ENCODE results near the gene RXRB.

The RXRB gene

DNA sequence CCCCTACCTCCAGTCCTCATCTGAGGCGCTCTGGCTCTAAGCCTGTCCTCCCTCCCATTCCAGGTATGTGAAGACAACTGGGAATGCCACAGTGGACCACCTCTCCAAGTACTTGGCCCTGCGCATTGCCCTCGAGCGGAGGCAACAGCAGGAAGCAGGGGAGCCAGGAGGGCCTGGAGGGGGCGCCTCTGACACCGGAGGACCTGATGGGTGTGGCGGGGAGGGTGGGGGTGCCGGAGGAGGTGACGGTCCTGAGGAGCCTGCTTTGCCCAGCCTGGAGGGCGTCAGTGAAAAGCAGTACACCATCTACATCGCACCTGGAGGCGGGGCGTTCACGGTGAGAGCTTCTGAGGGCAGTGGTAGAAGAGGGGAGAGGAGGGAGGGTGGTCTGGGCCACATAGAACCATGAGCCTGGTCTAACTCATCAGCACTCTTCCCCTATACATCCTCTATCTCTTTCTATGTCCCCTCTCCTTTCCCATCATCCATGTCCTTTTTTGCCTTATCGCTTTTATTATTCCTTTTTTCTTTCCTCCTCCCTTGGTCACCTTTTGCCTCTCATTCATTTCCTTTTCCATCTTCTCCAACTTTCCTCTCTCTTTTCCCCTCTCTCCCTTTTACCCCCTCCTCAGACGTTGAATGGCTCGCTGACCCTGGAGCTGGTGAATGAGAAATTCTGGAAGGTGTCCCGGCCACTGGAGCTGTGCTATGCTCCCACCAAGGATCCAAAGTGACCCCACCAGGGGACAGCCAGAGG, 11.4 kb upstream of the RXRB start:
- no peak for DNase-seq

DNA sequence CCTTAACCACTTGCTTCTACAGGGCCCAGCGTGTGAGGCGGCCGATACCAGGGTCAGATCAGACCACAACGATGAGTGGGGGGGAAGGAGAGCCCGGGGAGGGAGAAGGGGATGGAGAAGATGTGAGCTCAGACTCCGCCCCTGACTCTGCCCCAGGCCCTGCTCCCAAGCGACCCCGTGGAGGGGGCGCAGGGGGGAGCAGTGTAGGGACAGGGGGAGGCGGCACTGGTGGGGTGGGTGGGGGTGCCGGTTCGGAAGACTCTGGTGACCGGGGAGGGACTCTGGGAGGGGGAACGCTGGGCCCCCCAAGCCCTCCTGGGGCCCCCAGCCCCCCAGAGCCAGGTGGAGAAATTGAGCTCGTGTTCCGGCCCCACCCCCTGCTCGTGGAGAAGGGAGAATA, 10.7 kb upstream of the RXRB start:
- DNase-seq = no peak

DNA sequence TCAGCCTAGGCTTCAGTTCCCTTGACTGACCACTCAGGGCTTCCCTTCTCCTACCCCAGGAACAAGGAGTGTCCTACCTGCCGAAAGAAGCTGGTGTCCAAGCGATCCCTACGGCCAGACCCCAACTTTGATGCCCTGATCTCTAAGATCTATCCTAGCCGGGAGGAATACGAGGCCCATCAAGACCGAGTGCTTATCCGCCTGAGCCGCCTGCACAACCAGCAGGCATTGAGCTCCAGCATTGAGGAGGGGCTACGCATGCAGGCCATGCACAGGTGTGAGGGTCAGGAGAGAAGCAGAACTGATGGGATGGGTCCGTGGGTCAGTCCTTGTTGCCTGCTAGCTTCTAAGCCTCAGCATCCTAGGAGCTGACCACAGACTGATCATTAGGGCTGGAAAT, 9.4 kb upstream of the RXRB start:
- DNase-seq = no peak

DNA sequence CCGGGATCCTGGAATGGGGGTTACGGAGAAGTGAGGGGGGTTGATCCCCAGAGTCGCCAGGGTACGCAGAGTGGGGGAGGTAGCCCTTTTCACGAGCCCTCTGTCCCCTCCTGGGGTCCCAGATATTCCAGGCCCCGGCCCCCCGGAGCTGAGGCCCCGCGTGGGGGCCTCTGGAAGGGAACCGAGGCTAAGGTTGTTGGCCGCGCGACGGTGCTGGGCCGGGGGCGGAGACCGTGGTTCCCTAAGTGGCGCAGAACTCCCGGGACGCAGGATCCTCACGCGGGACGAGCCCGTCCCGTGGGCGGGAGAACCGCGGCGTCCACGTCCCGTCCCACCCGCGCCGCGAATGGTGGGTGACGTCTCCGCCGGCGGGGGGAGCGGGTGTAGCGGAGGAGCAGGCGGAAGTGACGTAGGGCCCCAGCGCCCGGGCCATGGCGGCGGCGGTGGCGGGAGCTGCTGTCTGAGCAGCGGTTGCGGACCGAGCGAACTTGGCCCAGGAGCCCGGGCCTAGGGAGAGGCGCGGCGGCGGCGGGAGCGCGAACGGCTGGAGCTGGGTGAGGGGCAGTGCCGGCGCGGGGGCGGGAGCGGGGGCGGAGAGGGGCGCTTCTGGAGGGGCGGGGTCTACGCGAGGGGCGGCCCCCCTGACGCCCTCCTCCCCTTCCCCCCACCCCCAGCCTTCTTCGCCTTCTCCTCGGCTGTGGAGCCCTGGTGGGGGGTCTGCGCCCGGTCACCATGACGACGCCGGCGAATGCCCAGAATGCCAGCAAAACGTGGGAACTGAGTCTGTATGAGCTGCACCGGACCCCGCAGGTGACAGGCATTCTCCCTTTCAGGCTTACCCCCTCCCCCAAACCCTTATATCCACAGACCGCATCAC, 7.9 kb upstream of the RXRB start, which contains the start of gene RING1:
RING1 (plus strand) TSS at position 410 of the 877 bp plus-strand sequence; CDS start at position 733, 323 bp downstream.
- DNase-seq = peak; percentile 86

DNA sequence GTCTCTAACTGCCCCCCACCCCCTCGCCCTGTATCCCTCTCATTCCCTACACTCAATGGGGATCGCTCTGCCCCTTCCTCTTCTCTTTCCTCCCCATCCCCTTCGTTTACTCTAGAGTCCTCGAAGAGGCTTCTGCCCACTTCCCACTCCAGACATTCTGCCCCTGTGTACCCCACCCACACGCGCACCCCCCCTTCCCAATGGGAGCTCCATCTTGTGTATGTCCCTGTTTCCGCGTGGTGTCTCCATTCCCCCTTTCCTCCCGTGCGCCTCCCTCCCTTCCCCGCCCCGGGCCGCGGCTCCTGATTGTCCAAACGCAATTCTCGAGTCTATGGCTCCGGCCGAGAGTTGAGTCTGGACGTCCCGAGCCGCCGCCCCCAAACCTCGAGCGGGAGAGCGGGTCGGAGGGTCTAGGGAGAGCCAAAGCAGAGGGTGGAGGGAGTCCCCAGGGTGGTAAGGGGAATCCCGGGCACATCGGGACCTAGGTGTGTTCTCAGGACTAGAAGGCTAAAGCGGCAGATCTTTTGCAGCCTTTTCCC, 7.2 kb upstream of the RXRB start:
- DNase-seq = no peak

DNA sequence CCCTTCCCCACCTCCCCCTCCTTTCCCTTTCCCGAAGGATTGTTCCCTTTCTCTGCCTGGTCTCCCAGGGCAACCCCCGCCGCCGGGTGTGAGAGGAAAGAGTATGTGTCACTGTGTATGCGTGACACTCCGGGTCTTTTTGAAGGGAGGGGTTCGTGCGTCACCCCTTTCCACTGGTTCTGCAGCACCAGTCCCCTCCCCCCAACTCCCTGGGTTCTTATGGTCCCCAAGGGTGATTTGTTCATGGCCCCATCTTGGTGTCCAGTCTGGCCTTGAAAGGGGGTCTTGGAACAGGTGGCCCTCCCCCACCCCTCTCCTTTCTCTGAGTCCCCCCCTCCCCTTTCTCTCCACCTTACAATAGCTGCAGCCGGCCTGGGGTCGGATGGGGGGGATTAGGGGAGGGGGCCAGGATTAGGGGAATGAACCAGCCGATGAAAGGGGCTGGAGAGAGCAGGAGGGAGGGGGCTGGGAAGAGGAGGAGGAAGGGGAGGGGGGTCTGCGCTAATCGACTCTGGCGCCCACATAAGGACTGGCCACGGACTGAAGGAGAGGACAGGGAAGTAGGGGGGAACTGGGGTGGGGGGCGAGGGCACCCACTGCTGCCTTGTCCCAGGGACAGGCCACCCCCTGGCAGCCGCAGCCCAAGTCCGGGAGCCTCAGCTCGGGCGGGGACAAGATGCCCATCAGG, 6.5 kb upstream of the RXRB start:
- DNase-seq = no peak

DNA sequence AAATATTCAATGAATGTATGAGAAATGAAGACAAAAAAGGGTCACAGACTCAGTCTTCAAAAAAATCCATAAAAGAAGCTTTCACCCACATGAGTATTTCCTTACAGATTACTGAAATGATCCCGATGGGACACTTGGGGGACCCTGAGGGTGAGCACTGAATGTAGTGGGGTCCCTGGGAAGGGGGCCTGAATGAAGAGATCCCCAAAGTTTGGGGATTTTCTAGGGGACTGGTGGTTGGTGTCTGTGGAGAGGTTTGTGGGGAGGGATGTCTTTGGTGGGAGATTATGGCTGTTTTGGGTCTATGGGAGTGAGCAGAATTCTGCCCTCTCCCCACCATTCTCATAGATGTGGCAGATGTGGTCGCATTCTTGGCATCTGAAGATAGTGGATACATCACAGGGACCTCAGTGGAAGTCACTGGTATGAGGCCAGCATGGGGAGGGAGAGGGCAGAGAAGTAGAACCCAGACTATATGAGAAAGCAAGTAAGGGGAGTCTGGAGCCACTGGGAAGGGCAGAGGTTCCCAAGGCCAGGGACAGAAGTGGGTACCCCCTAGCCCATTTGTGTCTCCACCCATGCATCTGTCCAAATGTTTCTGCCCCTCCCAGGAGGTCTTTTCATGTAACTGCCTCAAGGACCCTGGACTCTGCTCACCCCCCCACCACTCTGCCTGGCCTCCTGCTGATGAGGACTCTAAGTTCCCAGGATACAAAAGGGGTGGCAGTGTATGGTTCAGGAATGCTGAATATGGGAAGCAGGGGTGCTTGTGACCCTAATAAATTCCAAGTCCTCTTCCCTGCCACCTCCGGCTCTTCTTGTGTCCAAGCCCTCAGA, 5.8 kb upstream of the RXRB start:
- no peak for DNase-seq

DNA sequence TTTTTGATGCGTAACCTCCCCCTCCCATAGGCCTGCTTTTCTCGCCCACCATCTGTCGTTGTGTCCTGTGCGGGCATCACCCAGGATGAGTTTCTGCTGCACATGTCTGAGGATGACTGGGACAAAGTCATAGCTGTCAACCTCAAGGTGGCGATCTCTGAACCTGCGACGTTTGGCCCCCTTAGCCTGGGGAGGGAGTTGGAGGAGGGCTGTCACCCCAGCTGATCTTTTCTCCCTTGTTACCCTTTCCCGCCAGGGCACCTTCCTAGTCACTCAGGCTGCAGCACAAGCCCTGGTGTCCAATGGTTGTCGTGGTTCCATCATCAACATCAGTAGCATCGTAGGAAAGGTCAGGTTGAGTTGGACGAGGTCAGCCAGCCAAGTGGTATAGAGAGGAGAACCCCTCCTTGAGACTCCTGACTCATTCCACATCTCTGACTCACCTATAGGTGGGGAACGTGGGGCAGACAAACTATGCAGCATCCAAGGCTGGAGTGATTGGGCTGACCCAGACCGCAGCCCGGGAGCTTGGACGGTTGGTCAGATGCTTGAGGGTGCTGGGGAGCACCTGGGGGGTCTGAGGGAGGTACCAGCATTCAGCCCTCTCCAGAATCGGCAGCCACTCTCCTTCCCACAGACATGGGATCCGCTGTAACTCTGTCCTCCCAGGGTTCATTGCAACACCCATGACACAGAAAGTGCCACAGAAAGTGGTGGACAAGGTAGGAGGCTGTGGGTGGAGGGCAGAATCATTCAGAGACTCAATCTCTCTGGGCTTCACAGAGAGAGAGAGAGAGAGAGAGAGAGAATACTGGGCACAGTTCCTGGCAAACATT, 4.9 kb upstream of the RXRB start:
- DNase-seq = peak; percentile 59

DNA sequence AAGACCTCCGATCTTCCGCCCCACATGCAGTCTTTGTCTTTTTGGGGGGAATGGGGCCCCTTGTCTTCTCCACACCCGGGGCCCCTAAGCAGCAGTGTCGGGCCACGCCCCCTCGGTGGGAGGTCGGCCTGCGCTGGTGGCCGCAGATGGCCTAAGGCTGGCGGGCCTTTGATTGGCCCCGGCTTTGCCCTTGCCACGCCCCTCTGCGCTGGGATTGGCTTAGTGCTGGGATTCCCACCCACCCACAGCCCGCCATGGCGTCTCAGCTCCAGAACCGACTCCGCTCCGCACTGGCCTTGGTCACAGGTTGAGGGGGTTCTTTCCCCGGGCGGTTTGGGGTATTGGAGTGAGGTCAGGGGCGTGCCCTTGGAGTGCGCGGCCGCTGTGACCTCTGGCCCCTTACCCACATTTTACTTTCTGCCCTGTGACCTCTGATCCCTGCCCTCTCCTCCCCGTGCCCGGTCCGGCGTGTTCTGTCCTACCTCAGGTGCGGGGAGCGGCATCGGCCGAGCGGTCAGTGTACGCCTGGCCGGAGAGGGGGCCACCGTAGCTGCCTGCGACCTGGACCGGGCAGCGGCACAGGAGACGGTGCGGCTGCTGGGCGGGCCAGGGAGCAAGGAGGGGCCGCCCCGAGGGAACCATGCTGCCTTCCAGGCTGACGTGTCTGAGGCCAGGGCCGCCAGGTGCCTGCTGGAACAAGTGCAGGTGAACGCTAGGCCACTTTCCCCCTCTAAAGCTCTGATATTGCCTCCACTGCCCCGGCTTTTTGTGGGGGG, 4.1 kb upstream of the RXRB start, which contains the start of gene HSD17B8:
HSD17B8 (plus strand) TSS at position 241 of the 776 bp plus-strand sequence; CDS start at position 255, 14 bp downstream.
- DNase-seq = peak; percentile 94

DNA sequence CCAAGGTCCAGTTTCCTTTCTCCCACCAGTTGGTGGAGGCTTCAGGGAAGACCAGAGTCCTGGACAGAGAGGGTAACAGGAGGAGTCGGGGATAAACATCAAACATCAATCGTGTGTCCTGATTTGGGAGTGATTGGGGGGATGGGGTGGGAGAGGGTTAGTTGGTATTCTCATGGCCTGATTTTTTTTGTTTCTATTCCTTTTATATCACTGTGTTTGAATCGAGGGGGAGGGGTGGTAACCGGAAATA, 3.6 kb upstream of the RXRB start:
- no peak for DNase-seq

DNA sequence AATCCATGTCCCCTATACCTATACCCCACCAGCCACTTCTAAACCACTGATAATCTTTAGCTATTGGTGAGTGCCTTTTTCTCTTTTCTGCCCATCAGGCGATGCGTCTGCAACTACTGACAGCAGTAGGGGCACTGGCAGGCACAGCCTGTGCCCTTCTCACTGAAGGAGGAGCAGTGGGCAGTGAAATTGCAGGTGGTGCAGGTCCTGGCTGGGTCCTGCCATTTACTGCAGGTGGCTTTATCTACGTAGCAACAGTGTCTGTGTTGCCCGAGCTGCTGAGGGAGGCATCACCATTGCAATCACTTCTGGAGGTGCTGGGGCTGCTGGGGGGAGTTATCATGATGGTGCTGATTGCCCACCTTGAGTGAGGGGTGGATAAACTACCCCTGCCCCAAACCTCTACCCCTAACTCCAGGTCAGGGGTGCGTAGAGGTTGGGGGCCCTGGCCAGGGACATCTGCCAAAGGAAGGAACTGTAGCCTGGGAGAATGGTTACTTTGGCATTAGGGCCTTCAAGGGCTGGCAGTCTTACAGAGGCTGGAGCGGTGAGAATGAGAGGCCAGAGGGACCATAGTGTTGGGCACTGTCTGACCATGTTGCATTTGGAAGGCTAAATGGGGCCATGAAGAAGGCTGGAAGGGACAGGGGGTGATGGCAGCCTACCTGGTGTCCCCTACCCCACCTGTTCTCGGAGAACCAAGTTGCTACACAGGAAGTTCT, 3.1 kb upstream of the RXRB start:
- DNase-seq = no peak

DNA sequence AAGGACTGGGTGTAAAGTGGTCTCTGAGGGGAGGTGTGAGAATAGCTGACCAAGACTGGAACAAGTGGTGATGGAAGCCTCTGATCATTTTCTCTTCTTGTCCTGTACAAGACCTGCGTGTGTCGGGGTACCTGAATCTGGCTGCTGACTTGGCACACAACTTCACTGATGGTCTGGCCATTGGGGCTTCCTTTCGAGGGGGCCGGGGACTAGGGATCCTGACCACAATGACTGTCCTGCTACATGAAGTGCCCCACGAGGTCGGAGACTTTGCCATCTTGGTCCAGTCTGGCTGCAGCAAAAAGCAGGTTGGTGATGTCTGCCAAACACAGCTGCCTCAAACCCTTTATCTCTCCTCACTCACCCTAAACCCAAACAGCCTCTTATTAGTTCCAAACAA, 2.3 kb upstream of the RXRB start:
- no peak for DNase-seq

DNA sequence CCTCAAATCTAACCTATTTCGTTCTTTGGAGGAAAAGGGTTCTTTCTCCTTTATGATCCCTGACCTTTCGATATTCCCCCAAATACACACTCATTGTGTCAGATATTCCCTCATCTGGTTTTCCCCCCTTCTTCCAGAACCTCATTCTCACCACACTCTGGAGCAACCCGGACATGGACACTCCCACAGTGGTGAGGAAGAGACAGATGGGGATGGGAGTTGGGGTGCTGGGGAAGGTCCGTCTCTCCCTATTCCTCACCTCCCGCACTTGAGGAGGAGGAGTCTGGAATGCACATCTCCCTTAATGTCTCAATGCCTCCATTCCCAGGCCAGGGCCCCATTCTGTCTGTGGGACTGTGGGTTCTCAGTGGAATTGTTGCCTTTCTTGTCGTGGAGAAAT, 1.5 kb upstream of the RXRB start:
- DNase-seq = no peak

DNA sequence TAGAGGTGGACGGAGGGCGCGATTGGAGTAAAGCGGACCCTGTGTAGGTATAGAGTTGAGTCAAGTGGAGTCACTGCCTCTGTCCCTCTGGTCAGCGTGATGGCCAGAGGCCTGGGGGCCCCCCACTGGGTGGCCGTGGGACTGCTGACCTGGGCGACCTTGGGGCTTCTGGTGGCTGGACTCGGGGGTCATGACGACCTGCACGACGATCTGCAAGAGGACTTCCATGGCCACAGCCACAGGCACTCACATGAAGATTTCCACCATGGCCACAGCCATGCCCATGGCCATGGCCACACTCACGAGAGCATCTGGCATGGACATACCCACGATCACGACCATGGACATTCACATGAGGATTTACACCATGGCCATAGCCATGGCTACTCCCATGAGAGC, 681 bp upstream of the RXRB start:
- DNase-seq = no peak

DNA sequence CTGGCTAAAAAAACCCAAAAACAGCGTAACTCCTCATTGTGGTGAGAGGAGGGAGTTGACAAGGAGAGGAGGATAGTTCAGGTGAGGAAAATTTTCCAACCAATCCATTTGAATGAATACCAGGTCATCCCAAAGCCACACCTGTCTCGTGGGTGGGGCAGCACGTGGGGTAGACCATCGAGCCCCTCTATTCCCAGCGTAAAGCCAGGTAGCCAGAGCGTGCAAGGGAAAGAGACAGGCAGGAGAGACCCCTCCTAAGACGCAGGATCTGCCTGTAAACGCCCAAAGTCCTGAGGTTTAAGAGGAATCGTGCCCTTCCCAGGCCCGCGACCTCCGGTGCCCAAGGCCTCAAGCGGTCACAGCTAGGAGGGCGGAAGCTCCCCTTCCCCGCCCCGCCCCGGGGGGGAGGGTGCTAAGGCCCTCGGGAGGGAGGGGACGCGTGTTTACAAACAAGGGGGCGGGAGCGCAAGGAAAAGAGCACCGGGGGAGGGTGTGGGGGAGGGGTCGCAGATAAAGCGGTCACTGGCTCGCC, 712 bp downstream of the RXRB start:
- peak; percentile 76 for DNase-seq

DNA sequence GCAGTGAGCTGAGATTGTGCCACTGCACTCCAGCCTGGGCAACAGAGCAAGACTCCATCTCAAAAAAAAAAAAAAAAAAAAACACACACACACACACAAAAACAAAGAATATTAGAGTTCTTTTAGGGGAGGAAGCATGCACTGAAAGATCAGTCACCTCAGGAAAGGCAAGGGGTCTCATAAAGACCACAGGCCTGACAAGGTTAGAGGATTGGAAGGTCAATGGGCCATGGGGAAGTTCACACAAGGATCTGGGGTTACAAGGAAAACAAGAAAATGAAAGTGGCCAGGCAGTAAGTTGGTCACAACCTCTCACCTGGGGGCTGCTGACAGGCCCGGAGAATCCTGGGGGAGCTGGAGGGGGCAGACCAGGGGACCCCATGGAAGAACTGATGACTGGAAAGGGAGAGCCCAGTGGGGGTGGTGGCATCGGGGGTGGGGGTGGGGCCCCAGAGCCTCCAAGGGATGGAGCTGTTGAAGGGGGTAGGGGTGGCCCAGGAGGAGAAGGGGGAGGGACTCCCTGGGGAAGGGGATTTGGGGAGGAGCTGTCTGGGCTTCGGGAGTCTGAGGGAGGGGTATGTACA, 1.5 kb downstream of the RXRB start:
- DNase-seq = no peak

DNA sequence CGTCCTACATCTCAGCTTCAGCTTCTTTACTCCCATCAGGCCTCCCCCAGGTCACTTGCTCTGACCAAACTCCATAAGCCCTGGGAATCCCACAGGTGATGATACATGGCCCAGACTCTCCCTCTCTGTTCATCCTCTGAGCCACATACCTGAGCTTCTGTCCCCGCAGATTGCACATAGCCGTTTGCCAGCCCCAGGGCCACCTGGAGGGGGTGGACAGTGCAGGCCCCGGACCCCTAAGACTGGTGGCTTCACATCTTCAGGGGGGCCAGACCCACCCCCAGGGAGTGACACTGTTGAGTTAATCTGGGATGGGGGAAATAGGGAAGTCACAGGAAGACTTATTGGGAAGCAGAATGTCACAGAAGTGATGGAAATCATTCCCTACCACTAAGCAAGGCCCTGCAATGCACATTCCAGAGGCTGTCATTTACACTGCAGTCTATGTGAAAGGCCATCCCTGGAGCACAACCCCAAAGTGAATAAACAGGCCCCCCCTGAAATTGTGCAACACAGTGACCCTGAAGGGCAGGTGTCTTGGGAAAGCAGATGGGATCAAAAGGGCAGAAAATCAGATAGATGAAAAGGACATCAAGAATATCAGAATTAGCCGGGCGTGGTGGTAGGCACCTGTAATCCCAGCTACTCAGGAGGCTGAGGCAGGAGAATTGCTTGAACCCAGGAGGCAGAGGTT, 2.2 kb downstream of the RXRB start:
- DNase-seq = no peak

DNA sequence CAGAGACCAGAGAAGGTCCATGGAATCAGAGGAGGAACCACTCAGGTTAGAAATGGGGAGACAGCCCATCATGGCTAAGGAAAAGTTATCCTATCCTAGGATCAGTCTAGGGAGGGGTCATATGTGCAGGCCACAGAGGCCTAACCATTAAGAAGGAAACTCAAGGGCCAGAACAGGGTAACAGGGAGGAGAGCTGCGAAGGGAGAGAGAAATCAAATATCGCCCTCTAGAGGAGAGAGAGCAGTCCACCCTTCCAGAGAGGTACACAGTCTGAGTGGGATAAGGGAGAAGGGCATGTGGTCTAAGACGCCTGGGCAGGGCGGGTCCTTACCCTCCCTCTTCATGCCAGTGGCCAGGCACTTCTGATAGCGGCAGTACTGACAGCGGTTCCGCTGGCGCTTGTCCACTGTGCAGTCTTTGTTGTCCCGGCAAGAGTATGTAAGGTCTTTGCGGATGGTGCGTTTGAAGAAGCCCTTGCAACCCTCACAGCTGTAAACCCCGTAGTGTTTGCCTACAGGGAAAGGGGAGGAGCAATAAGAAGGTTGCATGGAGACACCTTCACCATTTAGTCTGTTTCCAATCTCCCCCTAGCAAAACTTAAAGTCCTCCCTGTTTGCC, 2.9 kb downstream of the RXRB start:
- peak; percentile 21 for DNase-seq
